Activated naive CD4-positive, alpha-beta T cell treated with anti-CD3 and anti-CD28 coated beads, Interleukin-2, amount 10 ng/mL, durations not matched to agents 7 days and 5 days (primary cell): Measurements from ENCODE around the gene TRIO.

Experiments
- CTCF ChIA-PET: fragments of 350-600 bp; sonication (Branson Sonifier 250); formaldehyde crosslinking; loops from one replicate; lab custom pipeline; 2021; ENCODE audit warnings: antibody characterized with exemption; lab: Charles Lee
- DNase-seq: peaks from one replicate; pipeline ENCODE4 v3.0.0-alpha.2; 2020
- H3K27ac Mint-ChIP-seq: one replicate; pipeline ENCODE4 v1.8.0; 2021; ENCODE audit warnings: mild to moderate bottlenecking, moderate library complexity, mixed read lengths
- H3K27me3 Mint-ChIP-seq: one replicate; pipeline ENCODE4 v1.8.0; 2021; ENCODE audit warnings: mild to moderate bottlenecking, mixed read lengths
- H3K36me3 Mint-ChIP-seq: one replicate; pipeline ENCODE4 v1.8.0; 2021; ENCODE audit warnings: mixed read lengths
- H3K4me1 Mint-ChIP-seq: one replicate; pipeline ENCODE4 v1.8.0; 2021; ENCODE audit warnings: mixed read lengths
- H3K4me3 Mint-ChIP-seq: one replicate; pipeline ENCODE4 v1.8.0; 2021; ENCODE audit warnings: mild to moderate bottlenecking, moderate library complexity, mixed read lengths
- H3K9me3 Mint-ChIP-seq: one replicate; pipeline ENCODE4 v1.8.0; 2021; ENCODE audit warnings: mixed read lengths

The TRIO gene

DNA sequence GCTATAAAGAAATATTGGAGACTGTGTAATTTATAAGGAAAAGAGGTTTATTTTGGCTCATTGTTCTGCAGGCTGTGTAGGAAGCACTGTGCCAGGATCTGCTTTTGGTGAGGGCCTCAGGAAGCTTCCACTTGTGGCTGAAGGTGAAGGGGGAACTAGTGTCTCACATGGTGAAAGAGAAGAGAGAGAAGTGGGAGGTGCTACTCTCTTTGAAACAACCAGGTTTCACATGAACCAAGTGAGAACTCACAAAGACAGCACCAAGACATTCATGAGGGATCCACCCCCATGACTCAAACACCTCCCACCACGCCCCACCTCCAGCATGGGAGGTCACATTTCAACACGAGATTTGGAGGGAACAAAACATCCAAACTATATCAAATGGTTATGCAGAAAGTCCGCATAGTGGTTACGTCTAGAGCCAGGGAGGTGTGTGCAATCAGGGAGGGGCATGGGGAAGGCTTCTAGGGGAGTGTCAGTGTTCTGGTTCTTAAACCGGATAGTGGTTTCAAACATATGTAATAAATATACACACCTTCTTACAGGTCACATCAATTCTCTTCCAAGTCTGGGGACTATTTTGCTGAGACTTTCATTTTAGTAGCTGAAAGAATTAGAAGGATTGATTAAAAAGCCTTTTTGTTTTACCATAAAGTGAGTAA is 113.0 kb downstream of the TRIO start:
- Mint-ChIP-seq H3K4me3 (no peak overlapping the region), H3K4me1 (no peaks in the 10 kb centered on the region), H3K9me3 (peaks cover 4% of the 10 kb centered on the region), H3K36me3 (no peaks in the 10 kb centered on the region), H3K27ac (no peak overlapping the region), H3K27me3 (peaks cover 16% of the 10 kb centered on the region)
- CTCF ChIA-PET, result no interaction called here
- DNase-seq, result no peak

GRCh38 chr5:14256756-14257393 is 113.7 kb downstream of the TRIO start:
- no peak for DNase-seq
- H3K4me1 Mint-ChIP-seq, result no peaks in the 10 kb centered on the region
- CTCF ChIA-PET, result interaction anchor here (1.4 kb wide), 1 partner anchor 13 kb away, joined by 9 read pairs; no protein-coding TSS in a partner anchor

DNA sequence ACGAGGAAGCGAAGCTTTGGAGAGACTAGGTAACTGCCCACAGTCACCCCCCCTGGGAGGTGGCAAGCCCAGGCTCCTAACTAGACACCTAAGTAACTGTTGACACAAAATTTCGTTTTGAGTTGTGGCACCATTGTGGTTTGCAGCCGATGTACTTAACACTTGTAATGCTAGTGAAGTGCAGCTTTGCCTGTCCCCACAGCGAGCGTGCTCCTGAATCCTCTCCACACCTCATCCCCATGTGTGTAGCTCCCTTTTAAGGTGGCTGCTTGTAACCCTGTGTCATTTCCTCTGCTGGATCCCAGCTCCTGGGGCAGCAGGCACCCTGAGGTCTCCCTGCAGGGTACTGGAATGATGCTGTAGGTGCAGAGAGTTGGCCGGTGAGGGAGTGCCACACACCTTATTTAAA is 114.9 kb downstream of the TRIO start:
- Mint-ChIP-seq H3K4me3 (no peak overlapping the region), H3K9me3 (peaks cover 4% of the 10 kb centered on the region), H3K27me3 (peaks cover 29% of the 10 kb centered on the region), H3K27ac (no peak overlapping the region), H3K36me3 (no peaks in the 10 kb centered on the region), H3K4me1 (no peaks in the 10 kb centered on the region)
- no peak for DNase-seq
- CTCF ChIA-PET, result interaction anchor here (1.4 kb wide), 1 partner anchor 12 kb away, joined by 9 read pairs; no protein-coding TSS in a partner anchor

More at GRCh38 chr5:14256756-14257393, 113.7 kb downstream of the TRIO start:
- Mint-ChIP-seq H3K9me3 (peaks cover 4% of the 10 kb centered on the region), H3K27me3 (peaks cover 21% of the 10 kb centered on the region), H3K36me3 (no peaks in the 10 kb centered on the region), H3K4me3 (no peak overlapping the region), H3K27ac (no peak overlapping the region)

GRCh38 chr5:14258840-14259239 is 115.7 kb downstream of the TRIO start:
- Mint-ChIP-seq H3K27ac (no peak overlapping the region), H3K9me3 (peaks cover 4% of the 10 kb centered on the region), H3K36me3 (no peaks in the 10 kb centered on the region), H3K4me3 (no peak overlapping the region), H3K4me1 (no peaks in the 10 kb centered on the region), H3K27me3 (peaks cover 29% of the 10 kb centered on the region)
- CTCF ChIA-PET, result no interaction called here
- DNase-seq, result no peak

GRCh38 chr5:14260637-14261036 is 117.5 kb downstream of the TRIO start:
- peaks cover 33% of the 10 kb centered on the region for H3K27me3 Mint-ChIP-seq
- no peaks in the 10 kb centered on the region for H3K36me3 Mint-ChIP-seq
- no peak overlapping the region for H3K4me3 Mint-ChIP-seq
- DNase-seq, result no peak
- peaks cover 4% of the 10 kb centered on the region for H3K9me3 Mint-ChIP-seq
- CTCF ChIA-PET, result interaction anchor here (1.1 kb wide), 1 partner anchor 9 kb away, joined by 3 read pairs; no protein-coding TSS in a partner anchor
- no peak overlapping the region for H3K27ac Mint-ChIP-seq
- peaks cover 6% of the 10 kb centered on the region for H3K4me1 Mint-ChIP-seq

DNA sequence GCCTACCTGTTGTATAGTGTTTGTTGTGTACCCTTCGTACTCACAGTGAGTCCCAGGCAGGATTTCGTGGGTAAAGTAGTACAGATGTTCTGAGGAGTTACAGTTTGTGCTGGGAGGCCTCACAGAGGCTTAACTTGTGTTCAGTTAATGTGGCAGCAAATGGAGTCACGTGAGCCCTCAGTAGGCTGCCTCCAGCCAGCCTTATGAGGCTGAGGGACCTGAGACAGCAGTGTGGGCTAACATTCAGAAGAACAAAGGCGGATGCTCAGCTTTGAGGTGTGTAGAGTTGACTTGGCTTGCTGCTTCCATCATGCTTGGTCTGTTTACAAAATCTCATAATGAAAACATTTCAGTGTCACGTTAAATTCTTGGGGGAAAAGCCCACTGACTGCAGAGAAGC is 118.1 kb downstream of the TRIO start:
- H3K27ac Mint-ChIP-seq, result no peak overlapping the region

DNA sequence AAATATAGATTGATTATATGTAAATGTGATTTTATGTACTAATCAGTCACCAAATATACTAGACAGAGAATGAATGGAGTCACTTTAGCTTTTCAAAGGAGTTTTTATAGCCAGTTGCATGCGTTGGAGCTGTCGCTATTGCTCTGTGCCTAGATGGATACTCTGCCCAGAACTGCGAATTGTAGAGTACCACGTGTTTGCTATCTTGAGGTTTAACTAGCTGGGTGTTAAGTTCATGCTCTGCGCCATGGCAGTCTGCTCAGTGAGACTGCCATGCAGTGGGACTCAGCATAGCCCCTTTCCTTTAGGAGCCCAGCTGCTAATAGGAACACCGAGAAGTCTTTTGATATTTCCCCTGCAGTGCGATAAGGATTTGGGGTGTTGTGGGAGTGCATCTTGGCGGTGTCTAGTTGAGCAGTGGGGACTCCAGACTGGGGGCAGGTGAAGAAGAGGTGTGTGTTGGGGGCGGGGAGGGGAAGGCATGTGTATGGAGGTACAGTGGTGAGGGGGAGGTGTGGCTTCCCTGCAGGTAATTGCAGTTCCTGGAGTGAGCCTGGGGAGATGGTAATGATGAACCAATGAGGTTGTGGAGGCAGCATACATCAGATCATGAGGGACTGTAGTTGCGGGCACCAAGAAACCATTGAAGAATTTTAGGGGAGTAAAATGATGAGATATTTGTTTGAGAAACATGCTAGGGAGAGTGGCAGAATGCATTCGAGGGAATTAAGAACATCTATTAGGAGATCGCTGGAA is 118.9 kb downstream of the TRIO start:
- Mint-ChIP-seq H3K27me3 (peaks cover 36% of the 10 kb centered on the region), H3K4me1 (peaks cover 6% of the 10 kb centered on the region), H3K9me3 (no peaks in the 10 kb centered on the region), H3K4me3 (no peak overlapping the region), H3K36me3 (no peaks in the 10 kb centered on the region), H3K27ac (no peak overlapping the region)
- no peak for DNase-seq
- CTCF ChIA-PET, result interaction anchor here (1.0 kb wide), 1 partner anchor 8 kb away, joined by 4 read pairs; no protein-coding TSS in a partner anchor

More for the DNA sequence above, 118.1 kb downstream of the TRIO start:
- Mint-ChIP-seq H3K27me3 (peaks cover 39% of the 10 kb centered on the region), H3K9me3 (peaks cover under 1% of the 10 kb centered on the region), H3K4me3 (no peak overlapping the region), H3K36me3 (no peaks in the 10 kb centered on the region), H3K4me1 (peaks cover 6% of the 10 kb centered on the region)
- DNase-seq, result no peak
- CTCF ChIA-PET, result interaction anchor here (1.0 kb wide), 1 partner anchor 9 kb away, joined by 4 read pairs; no protein-coding TSS in a partner anchor

DNA sequence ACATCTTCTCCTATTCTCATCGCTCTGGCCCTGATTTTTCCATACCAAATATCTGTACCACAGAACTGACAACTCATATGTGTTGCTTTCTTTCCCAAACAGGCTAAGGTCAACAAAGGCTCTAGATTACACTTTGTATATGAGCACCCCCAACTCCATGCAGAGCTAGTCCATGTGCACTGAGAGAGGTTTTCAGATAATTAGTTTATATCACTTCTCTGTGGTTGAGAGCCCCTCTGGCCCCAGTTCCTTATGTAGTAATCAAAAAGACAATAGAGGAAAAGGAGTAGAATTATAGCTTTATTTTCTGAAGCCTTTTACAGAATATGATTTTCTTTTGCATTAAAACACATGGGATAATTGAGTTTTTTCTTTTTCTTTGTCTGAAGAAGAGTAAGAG is 120.0 kb downstream of the TRIO start:
- no peak overlapping the region for H3K4me3 Mint-ChIP-seq

DNA sequence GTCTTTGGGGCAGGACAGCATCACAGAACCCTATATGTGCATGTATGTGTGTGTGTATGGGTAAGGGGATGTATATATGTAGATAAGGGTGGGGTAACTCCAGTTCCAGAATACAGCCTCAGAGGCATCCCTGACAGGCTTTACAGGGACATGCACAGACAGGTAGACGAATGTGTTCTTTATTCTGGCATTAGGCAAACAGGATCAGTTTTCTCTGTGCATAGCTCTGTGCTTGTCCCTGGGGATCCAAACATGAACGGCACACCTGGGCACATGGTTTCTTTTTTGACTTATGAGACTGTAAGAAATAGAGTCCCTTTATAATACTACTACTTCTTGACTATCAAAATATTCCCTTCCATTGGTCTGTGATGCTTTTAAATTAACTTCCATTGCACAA is 120.6 kb downstream of the TRIO start:
- CTCF ChIA-PET, result no interaction called here
- no peak for DNase-seq
- no peaks in the 10 kb centered on the region for H3K9me3 Mint-ChIP-seq
- no peaks in the 10 kb centered on the region for H3K36me3 Mint-ChIP-seq
- H3K4me3 Mint-ChIP-seq, result no peak overlapping the region
- H3K27ac Mint-ChIP-seq, result no peak overlapping the region
- peaks cover 33% of the 10 kb centered on the region for H3K27me3 Mint-ChIP-seq
- H3K4me1 Mint-ChIP-seq, result peaks cover 6% of the 10 kb centered on the region

More for the DNA sequence above, 120.0 kb downstream of the TRIO start:
- no peaks in the 10 kb centered on the region for H3K36me3 Mint-ChIP-seq
- H3K27ac Mint-ChIP-seq, result no peak overlapping the region
- H3K4me1 Mint-ChIP-seq, result peaks cover 6% of the 10 kb centered on the region
- CTCF ChIA-PET, result no interaction called here
- no peaks in the 10 kb centered on the region for H3K9me3 Mint-ChIP-seq
- peaks cover 38% of the 10 kb centered on the region for H3K27me3 Mint-ChIP-seq
- DNase-seq, result no peak

DNA sequence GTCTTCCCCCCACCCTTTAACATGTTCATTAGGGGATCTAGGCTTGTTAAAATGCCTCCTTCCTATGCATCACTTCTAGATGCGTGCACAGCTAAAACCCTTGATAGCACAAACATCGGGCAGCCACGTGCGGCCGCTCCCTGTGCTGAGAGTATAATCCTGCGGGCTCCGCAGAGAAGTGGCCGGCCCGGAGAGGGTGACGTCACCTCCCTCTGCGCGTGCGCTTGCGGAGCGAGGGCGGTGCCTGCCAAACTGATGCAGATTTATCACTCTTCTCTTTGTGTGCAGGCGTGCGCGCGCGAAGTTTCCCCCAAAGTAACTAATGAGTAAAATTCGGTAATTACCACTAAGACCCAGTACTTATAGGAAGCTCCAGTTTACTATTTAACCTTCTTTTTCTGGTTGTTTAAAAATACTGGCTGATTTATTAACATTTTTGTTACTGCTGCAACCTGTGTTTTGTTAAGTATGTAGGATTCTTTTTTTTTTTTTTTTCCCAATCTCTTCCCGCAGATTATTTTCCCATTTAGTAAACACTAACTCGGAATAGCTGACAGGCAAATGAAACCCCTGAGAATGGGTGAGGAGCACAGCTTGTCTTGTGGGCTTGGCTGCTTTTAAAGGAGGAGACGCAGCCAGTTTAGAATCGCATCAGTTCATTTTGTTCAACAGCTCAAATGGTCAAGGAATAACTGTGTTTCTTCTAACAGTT is 121.6 kb downstream of the TRIO start:
- H3K4me3 Mint-ChIP-seq, result no peak overlapping the region
- H3K9me3 Mint-ChIP-seq, result no peaks in the 10 kb centered on the region
- H3K27ac Mint-ChIP-seq, result no peak overlapping the region
- H3K36me3 Mint-ChIP-seq, result no peaks in the 10 kb centered on the region
- DNase-seq, result peak; percentile 79
- H3K4me1 Mint-ChIP-seq, result peaks cover 6% of the 10 kb centered on the region
- H3K27me3 Mint-ChIP-seq, result peaks cover 31% of the 10 kb centered on the region
- CTCF ChIA-PET, result interaction anchor here (0.6 kb wide), 1 partner anchor 291 kb away, joined by 3 read pairs; no protein-coding TSS in a partner anchor

- Mint-ChIP-seq H3K27ac (no peak overlapping the region), H3K4me1 (peaks cover 6% of the 10 kb centered on the region), H3K9me3 (no peaks in the 10 kb centered on the region), H3K4me3 (no peak overlapping the region), H3K27me3 (peaks cover 31% of the 10 kb centered on the region), H3K36me3 (no peaks in the 10 kb centered on the region)
- CTCF ChIA-PET, result no interaction called here
- no peak for DNase-seq
These were observed 122.4 kb downstream of the TRIO start for GRCh38 chr5:14265570-14265969.

- H3K4me3 Mint-ChIP-seq, result no peak overlapping the region
- DNase-seq, result no peak
- CTCF ChIA-PET, result interaction anchor here (0.5 kb wide), 1 partner anchor 1347 kb away, joined by 3 read pairs; no protein-coding TSS in a partner anchor
- H3K27ac Mint-ChIP-seq, result no peak overlapping the region
- H3K27me3 Mint-ChIP-seq, result peaks cover 31% of the 10 kb centered on the region
- peaks cover 6% of the 10 kb centered on the region for H3K4me1 Mint-ChIP-seq
- H3K9me3 Mint-ChIP-seq, result no peaks in the 10 kb centered on the region
- H3K36me3 Mint-ChIP-seq, result no peaks in the 10 kb centered on the region
These were observed 123.0 kb downstream of the TRIO start for GRCh38 chr5:14266171-14266570.

- no peak overlapping the region for H3K4me3 Mint-ChIP-seq
- H3K9me3 Mint-ChIP-seq, result no peaks in the 10 kb centered on the region
- CTCF ChIA-PET, result interaction anchor here (0.5 kb wide), 1 partner anchor 1348 kb away, joined by 3 read pairs; no protein-coding TSS in a partner anchor
- H3K27ac Mint-ChIP-seq, result no peak overlapping the region
- peaks cover 6% of the 10 kb centered on the region for H3K4me1 Mint-ChIP-seq
- H3K36me3 Mint-ChIP-seq, result no peaks in the 10 kb centered on the region
- peaks cover 27% of the 10 kb centered on the region for H3K27me3 Mint-ChIP-seq
- DNase-seq, result no peak
These were observed 123.5 kb downstream of the TRIO start for GRCh38 chr5:14266686-14267085.
